ENCODE results near the gene SWAP70.

Gene SWAP70

GRCh38 chr11:9755561-9756185 is 91.8 kb downstream of the SWAP70 start:
- no peak for DNase-seq

GRCh38 chr11:9756461-9756860 is 92.6 kb downstream of the SWAP70 start:
- no peak for DNase-seq

- DNase-seq, result no peak
These were observed 93.0 kb downstream of the SWAP70 start for GRCh38 chr11:9756878-9757277.

- DNase-seq, result peak; percentile 91
These were observed 94.1 kb downstream of the SWAP70 start for GRCh38 chr11:9757809-9758636.

- peak; percentile 44 for DNase-seq
These were observed 95.0 kb downstream of the SWAP70 start for GRCh38 chr11:9758637-9759518.

- peak; percentile 60 for DNase-seq
These were observed 95.8 kb downstream of the SWAP70 start for GRCh38 chr11:9759519-9760192.

- DNase-seq, result no peak
These were observed 96.3 kb downstream of the SWAP70 start for GRCh38 chr11:9760193-9760575.

- DNase-seq, result no peak
These were observed 97.6 kb downstream of the SWAP70 start for GRCh38 chr11:9761441-9761945.

GRCh38 chr11:9762531-9762930 is 98.7 kb downstream of the SWAP70 start:
- no peak for DNase-seq

- no peak for DNase-seq
These were observed 99.4 kb downstream of the SWAP70 start for GRCh38 chr11:9763301-9763700.

- DNase-seq, result no peak
These were observed 101.6 kb downstream of the SWAP70 start for GRCh38 chr11:9765320-9766101.

GRCh38 chr11:9769621-9770020 is 105.7 kb downstream of the SWAP70 start:
- no peak for DNase-seq

- DNase-seq, result no peak
These were observed 107.2 kb downstream of the SWAP70 start for GRCh38 chr11:9771071-9771511.

- DNase-seq, result no peak
These were observed 108.3 kb downstream of the SWAP70 start for GRCh38 chr11:9772218-9772617.

GRCh38 chr11:9773524-9773923 is 109.6 kb downstream of the SWAP70 start:
- no peak for DNase-seq

GRCh38 chr11:9774109-9774508 is 110.2 kb downstream of the SWAP70 start:
- no peak for DNase-seq

GRCh38 chr11:9774591-9775397 is 110.9 kb downstream of the SWAP70 start:
- no peak for DNase-seq

GRCh38 chr11:9775398-9775779 is 111.5 kb downstream of the SWAP70 start:
- DNase-seq, result no peak

GRCh38 chr11:9776203-9776602 is 112.3 kb downstream of the SWAP70 start:
- no peak for DNase-seq

GRCh38 chr11:9777066-9777465 is 113.2 kb downstream of the SWAP70 start:
- DNase-seq, result no peak

- DNase-seq, result no peak
These were observed 113.6 kb downstream of the SWAP70 start for GRCh38 chr11:9777525-9777924.
